Liver (tissue), 3 donors: ENCODE results near the gene DIPK1A.

Experiments used
- FOXA1 ChIP-seq: IDR thresholded peaks from 2 replicates; pipeline ENCODE4 v1.6.1; 2016; ENCODE audit warnings: antibody characterized with exemption
- GABPA ChIP-seq, 2 donors: IDR thresholded peaks in 1 of 2; conservative IDR thresholded peaks in 1 of 2; 2 replicates each; pipeline ENCODE4 v1.6.1; 2016; ENCODE audit warnings: antibody characterized with exemption in 2 of 2, mild to moderate bottlenecking in 1 of 2, moderate library complexity in 1 of 2
- RXRA ChIP-seq, 2 donors: IDR thresholded peaks; 2 replicates each; pipeline ENCODE4 v1.6.1; 2017 to 2018; ENCODE audit warnings: antibody characterized with exemption in 2 of 2, mild to moderate bottlenecking in 1 of 2
- TAF1 ChIP-seq: conservative IDR thresholded peaks from 2 replicates; pipeline ENCODE4 v1.6.1; 2016; ENCODE audit warnings: antibody characterized with exemption, mild to moderate bottlenecking
- YY1 ChIP-seq: IDR thresholded peaks from 2 replicates; pipeline ENCODE4 v1.6.1; 2016; ENCODE audit warnings: antibody characterized with exemption, mild to moderate bottlenecking
- TF ChIP-seq, protein P1 (sequence below): fragments of 150-350 bp; IDR thresholded peaks from 2 replicates; pipeline ENCODE4 v1.5.1; 2017; ENCODE audit warnings: improper control_type of control experiment, low read depth, low read length; ENCODE audit not compliant: missing input control
- TF ChIP-seq, protein P2 (sequence below): IDR thresholded peaks from 2 replicates; pipeline ENCODE4 v1.6.1; 2016; ENCODE audit warnings: antibody characterized with exemption
- donor health status: healthy.
- donor health status: healthy.

DNA sequence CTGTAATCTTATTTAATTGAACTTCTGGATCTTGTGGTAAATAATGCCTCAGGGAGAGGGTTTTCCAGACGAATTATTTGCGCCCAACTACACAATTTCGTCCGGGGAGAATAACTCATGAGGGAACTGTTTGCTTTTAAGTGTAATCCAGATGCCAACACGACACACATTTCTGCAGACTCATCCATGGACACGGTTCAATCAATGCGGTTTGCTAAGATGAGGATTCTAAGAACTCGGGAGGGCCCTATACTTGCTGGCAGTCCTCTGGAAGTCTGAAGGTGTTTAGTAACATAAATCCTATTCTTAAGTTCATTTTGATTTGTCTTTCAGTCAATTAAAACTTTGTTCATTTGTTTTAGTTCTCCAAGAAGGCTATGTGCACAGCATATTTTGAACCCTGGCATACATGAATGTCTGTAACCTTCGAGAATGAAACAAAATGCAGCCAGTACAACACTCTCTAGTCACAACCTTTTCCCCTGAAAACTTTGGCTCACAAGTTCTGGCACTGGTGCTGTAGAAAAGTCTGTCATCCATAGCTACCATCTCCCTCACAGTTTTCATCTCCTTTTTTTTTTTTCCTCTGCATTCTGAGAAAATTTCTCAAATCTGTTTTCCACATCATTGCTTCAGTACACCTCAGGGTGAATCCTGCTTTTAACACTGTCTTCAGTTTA, 38.8 kb downstream of the DIPK1A start:
- TF ChIP-seq GABPA (IDR thresholded peaks at IDR 0.05 in 1 of 2, conservative IDR thresholded peaks at IDR 0.05 in 1 of 2): no peak
- TF ChIP-seq, protein P1, sequence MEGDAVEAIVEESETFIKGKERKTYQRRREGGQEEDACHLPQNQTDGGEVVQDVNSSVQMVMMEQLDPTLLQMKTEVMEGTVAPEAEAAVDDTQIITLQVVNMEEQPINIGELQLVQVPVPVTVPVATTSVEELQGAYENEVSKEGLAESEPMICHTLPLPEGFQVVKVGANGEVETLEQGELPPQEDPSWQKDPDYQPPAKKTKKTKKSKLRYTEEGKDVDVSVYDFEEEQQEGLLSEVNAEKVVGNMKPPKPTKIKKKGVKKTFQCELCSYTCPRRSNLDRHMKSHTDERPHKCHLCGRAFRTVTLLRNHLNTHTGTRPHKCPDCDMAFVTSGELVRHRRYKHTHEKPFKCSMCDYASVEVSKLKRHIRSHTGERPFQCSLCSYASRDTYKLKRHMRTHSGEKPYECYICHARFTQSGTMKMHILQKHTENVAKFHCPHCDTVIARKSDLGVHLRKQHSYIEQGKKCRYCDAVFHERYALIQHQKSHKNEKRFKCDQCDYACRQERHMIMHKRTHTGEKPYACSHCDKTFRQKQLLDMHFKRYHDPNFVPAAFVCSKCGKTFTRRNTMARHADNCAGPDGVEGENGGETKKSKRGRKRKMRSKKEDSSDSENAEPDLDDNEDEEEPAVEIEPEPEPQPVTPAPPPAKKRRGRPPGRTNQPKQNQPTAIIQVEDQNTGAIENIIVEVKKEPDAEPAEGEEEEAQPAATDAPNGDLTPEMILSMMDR: no peak
- no peak for TF ChIP-seq FOXA1
- TF ChIP-seq, protein P2, sequence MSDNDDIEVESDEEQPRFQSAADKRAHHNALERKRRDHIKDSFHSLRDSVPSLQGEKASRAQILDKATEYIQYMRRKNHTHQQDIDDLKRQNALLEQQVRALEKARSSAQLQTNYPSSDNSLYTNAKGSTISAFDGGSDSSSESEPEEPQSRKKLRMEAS: no peak
- TF ChIP-seq YY1: peak; percentile 61
- no peak for TF ChIP-seq TAF1
- TF ChIP-seq RXRA (IDR thresholded peaks at IDR 0.05): peak in 1 of 2 donors; percentile 19
